IMR-90 (cell line): Measurements from ENCODE around the gene MECP2. TPM values are rescaled to one million over a fixed set of nuclear protein-coding genes. Genes with fewer than 3 reads are reported as not detected.

Experiments
- ATAC-seq: fragments of 200-7000 bp; cut with Tn5 transposase; 2 replicates; pipeline ENCODE4 v1.9.1; 2020; ENCODE audit warnings: low read depth, mild to moderate bottlenecking, moderate library complexity
- BruUV-seq: library from RNA; stranded (reverse); fragments of 400-500 nt; replicated peaks from 2 replicates; lab custom pipeline; 2021; lab: Mats Ljungman, UMichigan
- CTCF ChIA-PET: fragments of 300-600 bp; formaldehyde crosslinking; extraction: SDS; loops from one replicate; lab custom pipeline; 2021; ENCODE audit warnings: antibody characterized with exemption; lab: Yijun Ruan, JAX
- POLR2A ChIA-PET: fragments of 300-600 bp; sonication (Branson Sonifier 250); formaldehyde crosslinking; loops from one replicate; lab custom pipeline; 2022; ENCODE audit warnings: antibody characterized with exemption; ENCODE audit not compliant: unreplicated experiment; lab: Charles Lee
- DNase-seq: peaks from one replicate; pipeline ENCODE4 v3.0.0; 2013
- H2AFZ ChIP-seq: replicated peaks from 2 replicates; pipeline ENCODE3; 2013; ENCODE audit warnings: low read length, mild to moderate bottlenecking; ENCODE audit not compliant: poor library complexity
- H2AK5ac ChIP-seq: 2 replicates; pipeline ENCODE4 v1.6.1; 2013; ENCODE audit warnings: low read depth, low read length, inconsistent platforms
- H2AK9ac ChIP-seq: replicated peaks from 2 replicates; pipeline ENCODE3; 2013; ENCODE audit warnings: mild to moderate bottlenecking, low read depth, low read length, moderate library complexity; ENCODE audit not compliant: poor library complexity
- H2BK120ac ChIP-seq: 2 replicates; pipeline ENCODE4 v1.6.1; 2013; ENCODE audit warnings: low read depth, low read length, inconsistent platforms
- H2BK15ac ChIP-seq: 3 replicates; pipeline ENCODE4 v1.6.1; 2013; ENCODE audit warnings: low read depth, low read length, inconsistent platforms
- H2BK20ac ChIP-seq: 2 replicates; pipeline ENCODE4 v1.6.1; 2013; ENCODE audit warnings: low read depth, mild to moderate bottlenecking, inconsistent platforms, low read length, moderate library complexity
- H2BK5ac ChIP-seq: 2 replicates; pipeline ENCODE4 v1.6.1; 2013; ENCODE audit warnings: mild to moderate bottlenecking, low read depth, low read length, inconsistent platforms; ENCODE audit not compliant: poor library complexity, severe bottlenecking
- H3K14ac ChIP-seq: replicated peaks from 2 replicates; pipeline ENCODE4 v1.6.1; 2013; ENCODE audit warnings: low read depth, low read length, inconsistent platforms
- H3K18ac ChIP-seq: 2 replicates; pipeline ENCODE4 v1.6.1; 2013; ENCODE audit warnings: low read depth, low read length, control low read depth
- H3K23ac ChIP-seq: 2 replicates; pipeline ENCODE4 v1.6.1; 2013; ENCODE audit warnings: low read depth, low read length, inconsistent platforms
- H3K27ac ChIP-seq: 2 replicates; pipeline ENCODE4 v1.5.1; 2013; ENCODE audit warnings: mild to moderate bottlenecking, control low read depth, low read length; ENCODE audit not compliant: insufficient read depth
- H3K27me3 ChIP-seq: 2 replicates; pipeline ENCODE4 v1.6.1; 2013; ENCODE audit warnings: low read length; ENCODE audit not compliant: control insufficient read depth, insufficient read depth
- H3K36me3 ChIP-seq: 2 replicates; pipeline ENCODE4 v1.6.1; 2013; ENCODE audit warnings: low read length, mixed read lengths; ENCODE audit not compliant: control insufficient read depth, insufficient read depth
- H3K4ac ChIP-seq: 2 replicates; pipeline ENCODE4 v1.6.1; 2013; ENCODE audit warnings: low read depth, low read length, inconsistent platforms
- H3K4me1 ChIP-seq: 2 replicates; pipeline ENCODE4 v1.6.1; 2013; ENCODE audit warnings: low read length, mixed read lengths; ENCODE audit not compliant: control insufficient read depth, insufficient read depth
- H3K4me2 ChIP-seq: 2 replicates; pipeline ENCODE4 v1.6.1; 2013; ENCODE audit warnings: low read depth, mild to moderate bottlenecking, control low read depth, low read length, moderate library complexity
- H3K4me3 ChIP-seq: 2 replicates; pipeline ENCODE4 v1.5.1; 2013; ENCODE audit warnings: low read depth, mild to moderate bottlenecking, control low read depth, low read length, moderate library complexity; ENCODE audit not compliant: insufficient read depth
- H3K56ac ChIP-seq: 2 replicates; pipeline ENCODE4 v1.6.1; 2013; ENCODE audit warnings: low read length, inconsistent platforms; ENCODE audit not compliant: insufficient read depth; ENCODE audit errors: extremely low read depth
- H3K79me1 ChIP-seq, 2 experiments: 2 replicates each; pipeline ENCODE4 v1.6.1; 2013; ENCODE audit warnings: low read length in 2 of 2, inconsistent platforms in 1 of 2, low read depth in 1 of 2
- H3K9ac ChIP-seq: 2 replicates; pipeline ENCODE4 v1.6.1; 2013; ENCODE audit warnings: low read depth, low read length, control low read depth
- H3K9me1 ChIP-seq: 2 replicates; pipeline ENCODE4 v1.6.1; 2013; ENCODE audit warnings: low read length, inconsistent platforms; ENCODE audit not compliant: insufficient read depth
- H3K9me3 ChIP-seq: 2 replicates; pipeline ENCODE4 v1.6.1; 2013; ENCODE audit warnings: low read length; ENCODE audit not compliant: control insufficient read depth, insufficient read depth
- H4K20me1 ChIP-seq: 2 replicates; pipeline ENCODE4 v1.6.1; 2013; ENCODE audit warnings: low read length, inconsistent platforms; ENCODE audit not compliant: insufficient read depth
- H4K5ac ChIP-seq: 2 replicates; pipeline ENCODE4 v1.6.1; 2013; ENCODE audit warnings: mild to moderate bottlenecking, low read depth, low read length, control low read depth
- H4K8ac ChIP-seq, 2 experiments: 2 replicates each; pipeline ENCODE4 v1.6.1; 2013; ENCODE audit warnings: low read depth in 2 of 2, low read length in 2 of 2, control low read depth in 1 of 2, inconsistent platforms in 1 of 2
- H4K91ac ChIP-seq: 2 replicates; pipeline ENCODE4 v1.6.1; 2013; ENCODE audit warnings: low read depth, low read length, inconsistent platforms; ENCODE audit not compliant: insufficient read depth
- CHD1 ChIP-seq: IDR thresholded peaks from 2 replicates; pipeline ENCODE4 v1.6.1; 2012; ENCODE audit warnings: low read depth, low read length, improper control_type of control experiment
- FOS ChIP-seq: fragments of 150-350 bp; IDR thresholded peaks from 2 replicates; pipeline ENCODE4 v1.6.1; 2016; ENCODE audit warnings: low read depth, low read length
- MAFK ChIP-seq: IDR thresholded peaks from 2 replicates; pipeline ENCODE4 v1.6.1; 2012; ENCODE audit warnings: low read depth, low read length, improper control_type of control experiment
- NFE2L2 ChIP-seq: fragments of 150-350 bp; IDR thresholded peaks from 2 replicates; pipeline ENCODE4 v1.6.1; 2016; ENCODE audit warnings: low read depth, mild to moderate bottlenecking, low read length
- POLR2A ChIP-seq: IDR thresholded peaks from 2 replicates; pipeline ENCODE4 v1.6.1; 2012; ENCODE audit warnings: mild to moderate bottlenecking, low read depth, low read length
- RAD21 ChIP-seq: IDR thresholded peaks from 2 replicates; pipeline ENCODE4 v1.6.1; 2012; ENCODE audit warnings: low read length, improper control_type of control experiment
- RFX5 ChIP-seq: IDR thresholded peaks from 2 replicates; pipeline ENCODE4 v1.8.0; 2012; ENCODE audit warnings: low read depth, mild to moderate bottlenecking, low read length, moderate library complexity
- WGBS, 2 experiments: methylation state at CpG; one replicate each; pipeline versions ENCODE4 v1.1.5 to v1.1.7; 2013; ENCODE audit warnings: missing lambda C conversion rate in 2 of 2; ENCODE audit not compliant: insufficient read length in 1 of 2; ENCODE audit errors: extremely low coverage in 2 of 2; 5-methylcytosine and 5-hydroxymethylcytosine counted together
- dilution Hi-C: fragments of 300-500 bp; cut with HindIII; formaldehyde crosslinking; loops from one replicate; pipeline ENCODE4 v1.14.3; 2018; ENCODE audit warnings: low sequenced_read_pairs; ENCODE audit not compliant: unreplicated experiment
- in situ Hi-C: fragments of 300-500 bp; cut with MboI; formaldehyde crosslinking; loops from 3 replicates; pipeline ENCODE4 v1.14.3; 2019; ENCODE audit warnings: low sequenced_read_pairs, inconsistent platforms, mixed read lengths
- intact Hi-C: fragments of 100-400 bp; cut with micrococcal nuclease; formaldehyde crosslinking; loops from 2 replicates; pipeline ENCODE4 v1.10.0; 2022
- polyA plus RNA-seq, 3 experiments: library from polyadenylated mRNA; depleted of rRNA; stranded (reverse); fragments of >200 nt; gene quantifications; 2 replicates each; pipeline ENCODE4 v1.2.3, GENCODE V29; 2012; ENCODE audit warnings: low replicate concordance in 1 of 3
- total RNA-seq: library from RNA; depleted of rRNA; stranded (reverse); fragments of >200 nt; gene quantifications from 2 replicates; pipeline ENCODE4 v1.2.3, GENCODE V29; 2012
- TF ChIP-seq, protein P1 (sequence below): fragments of 150-350 bp; IDR thresholded peaks from 2 replicates; pipeline ENCODE4 v1.6.1; 2017; ENCODE audit warnings: mild to moderate bottlenecking, antibody characterized with exemption, low read length, low read depth

MECP2 gene
- total and polyA plus RNA-seq, 2 of the 4 experiments (the other 2 are of a cell fraction) = 8.4 to 10.1 TPM

DNA sequence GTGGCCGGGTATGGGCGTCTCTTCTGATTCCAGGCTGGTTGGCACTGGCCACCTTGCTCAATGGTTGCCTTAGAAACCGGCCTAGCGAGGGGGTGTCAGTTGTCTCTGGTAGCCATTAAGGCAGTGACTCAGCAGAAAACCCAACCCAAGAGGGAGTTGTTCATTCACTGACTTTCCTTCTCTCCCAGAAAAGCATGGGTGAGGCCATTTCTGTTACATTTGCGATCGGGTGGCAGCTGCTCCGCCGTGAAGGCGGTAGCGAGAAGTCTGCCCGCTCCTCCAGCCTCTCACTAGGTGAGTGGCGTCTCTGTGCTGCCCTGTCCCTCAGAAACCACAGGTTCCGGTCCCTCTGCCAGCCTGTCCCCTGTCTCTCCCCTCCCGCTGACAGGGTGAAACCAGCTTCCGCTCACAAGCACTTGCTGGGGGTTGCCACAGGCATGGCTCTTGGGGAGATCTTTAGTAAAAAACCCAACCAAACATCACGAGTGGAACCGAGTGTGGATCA is 95.2 kb downstream of the MECP2 start:
- peak overlapping the region; percentile 8 for H3K18ac ChIP-seq
- no TSS peak for BruUV-seq
- H4K91ac ChIP-seq = peak overlapping the region; percentile 81
- H2BK5ac ChIP-seq = peak overlapping the region; percentile 35
- H3K79me1 ChIP-seq = no peaks in the 10 kb centered on the region
- no peaks in the 10 kb centered on the region for H4K20me1 ChIP-seq
- 86% methylated on average over 12 of the region's 17 CpGs; no CpG with 5 or more reads in 1 of the 2 experiments for WGBS, 2 experiments
- no peak overlapping the region for H3K56ac ChIP-seq
- POLR2A ChIA-PET = interaction anchor here (0.6 kb wide), 1 partner anchor 289 kb away, joined by 3 read pairs; no protein-coding TSS in a partner anchor
- CTCF ChIA-PET = interaction anchor here (0.7 kb wide), 1 partner anchor 306 kb away, joined by 4 read pairs; no protein-coding TSS in a partner anchor
- no peak overlapping the region for H3K4me2 ChIP-seq
- peak; percentile 78 for ATAC-seq
- no peak overlapping the region for H3K23ac ChIP-seq
- peak; percentile 61 for DNase-seq
- H3K27me3 ChIP-seq = no peaks in the 10 kb centered on the region
- peak overlapping the region; percentile 70; the same call in 1 of the 3 replicates for H2BK15ac ChIP-seq
- peak overlapping the region; percentile 63; the same call in 1 of the 2 replicates for H3K14ac ChIP-seq
- TF ChIP-seq CHD1 (no peak), POLR2A (no peak), RFX5 (no peak), FOS (no peak), NFE2L2 (peak; percentile 97), RAD21 (no peak), MAFK (peak; percentile 65)
- TF ChIP-seq, protein P1, sequence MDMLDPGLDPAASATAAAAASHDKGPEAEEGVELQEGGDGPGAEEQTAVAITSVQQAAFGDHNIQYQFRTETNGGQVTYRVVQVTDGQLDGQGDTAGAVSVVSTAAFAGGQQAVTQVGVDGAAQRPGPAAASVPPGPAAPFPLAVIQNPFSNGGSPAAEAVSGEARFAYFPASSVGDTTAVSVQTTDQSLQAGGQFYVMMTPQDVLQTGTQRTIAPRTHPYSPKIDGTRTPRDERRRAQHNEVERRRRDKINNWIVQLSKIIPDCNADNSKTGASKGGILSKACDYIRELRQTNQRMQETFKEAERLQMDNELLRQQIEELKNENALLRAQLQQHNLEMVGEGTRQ = no peak
- H3K9me3 ChIP-seq = no peaks in the 10 kb centered on the region
- H3K9ac ChIP-seq = no peak overlapping the region
- H3K4me3 ChIP-seq = no peak overlapping the region
- H2AK9ac ChIP-seq = no peak overlapping the region
- in situ Hi-C loops = no loop called here
- dilution Hi-C loops = no loop called here
- H3K4me1 ChIP-seq = peaks cover 2% of the 10 kb centered on the region
- 0 out of 2 replicates have a peak, but pooled peaks cover 4% of the 10 kb centered on the region for H3K9me1 ChIP-seq
- peak overlapping the region; percentile 65 for H2BK120ac ChIP-seq
- peak overlapping the region; percentile 83 to 85 for H4K8ac ChIP-seq
- H4K5ac ChIP-seq = peak overlapping the region; percentile 84
- H2AFZ ChIP-seq = peak overlapping the region; percentile 81
- H3K4ac ChIP-seq = peak overlapping the region; percentile 72
- peak overlapping the region; percentile 84; the same call in 1 of the 2 replicates for H2AK5ac ChIP-seq
- H2BK20ac ChIP-seq = no peak overlapping the region
- peak overlapping the region; percentile 48 for H3K27ac ChIP-seq
- H3K36me3 ChIP-seq = no peaks in the 10 kb centered on the region
- intact Hi-C loops = no loop called here
